LoVo (cell line): ENCODE data around the gene PRSS23.

Experiments
- DNase-seq: peaks from one replicate; pipeline ENCODE4 v3.0.0-alpha.2; 2016; ENCODE audit warnings: low spot score

PRSS23 gene

GRCh38 chr11:86790867-86791849, 9.2 kb upstream of the PRSS23 start:
- no peak for DNase-seq

GRCh38 chr11:86792150-86792549, 8.2 kb upstream of the PRSS23 start:
- no peak for DNase-seq

GRCh38 chr11:86793307-86793706, 7.0 kb upstream of the PRSS23 start:
- DNase-seq: no peak

GRCh38 chr11:86795511-86795910, 4.8 kb upstream of the PRSS23 start:
- no peak for DNase-seq

- DNase-seq: no peak
Observed at GRCh38 chr11:86795949-86796348, 4.4 kb upstream of the PRSS23 start.

- DNase-seq: no peak
Observed at GRCh38 chr11:86797133-86797532, 3.2 kb upstream of the PRSS23 start.

GRCh38 chr11:86798988-86799387, 1.4 kb upstream of the PRSS23 start:
- DNase-seq: no peak

GRCh38 chr11:86799680-86800075, 664 bp upstream of the PRSS23 start:
- no peak for DNase-seq

GRCh38 chr11:86800960-86801272, 574 bp downstream of the PRSS23 start:
- no peak for DNase-seq

- no peak for DNase-seq
Observed at GRCh38 chr11:86801364-86801763, 1.0 kb downstream of the PRSS23 start.

GRCh38 chr11:86802146-86802545, 1.8 kb downstream of the PRSS23 start:
- no peak for DNase-seq

- DNase-seq: peak; percentile 55
Observed at GRCh38 chr11:86802601-86803051, 2.3 kb downstream of the PRSS23 start.

GRCh38 chr11:86803136-86804045, 3.0 kb downstream of the PRSS23 start:
- DNase-seq: no peak

- DNase-seq: no peak
Observed at GRCh38 chr11:86804951-86805350, 4.6 kb downstream of the PRSS23 start.

GRCh38 chr11:86805873-86806310, 5.5 kb downstream of the PRSS23 start:
- DNase-seq: no peak

GRCh38 chr11:86806903-86807302, 6.6 kb downstream of the PRSS23 start:
- DNase-seq: no peak

- DNase-seq: no peak
Observed at GRCh38 chr11:86807360-86807759, 7.0 kb downstream of the PRSS23 start.

- DNase-seq: no peak
Observed at GRCh38 chr11:86809561-86809960, 9.2 kb downstream of the PRSS23 start.

- no peak for DNase-seq
Observed at GRCh38 chr11:86810288-86810687, 9.9 kb downstream of the PRSS23 start.

- peak; percentile 65 for DNase-seq
Observed at GRCh38 chr11:86811637-86812321, 11.4 kb downstream of the PRSS23 start.

- no peak for DNase-seq
Observed at GRCh38 chr11:86812322-86812670, 12.0 kb downstream of the PRSS23 start.

GRCh38 chr11:86812981-86813380, 12.6 kb downstream of the PRSS23 start:
- DNase-seq: no peak
